HS-27A (cell line): ENCODE results near the gene EFCC1.

ENCODE experiments used
- DNase-seq: peaks from one replicate; pipeline ENCODE4 v3.0.0-alpha.2; 2012; ENCODE audit warnings: low read depth, missing footprints

EFCC1 gene

GRCh38 chr3:129001101-129001805 lies at the start of gene EFCC1:
EFCC1 (plus strand) TSS chr3:129001304; CDS start chr3:129001629, 325 bp downstream.
- no peak for DNase-seq

- DNase-seq: no peak
Observed at GRCh38 chr3:128956440-128956839, 44.7 kb upstream of the EFCC1 start.

GRCh38 chr3:128965280-128965679 lies 35.8 kb upstream of the EFCC1 start:
- no peak for DNase-seq

GRCh38 chr3:128965818-128966217 lies 35.3 kb upstream of the EFCC1 start:
- no peak for DNase-seq

GRCh38 chr3:128967748-128968355 lies 33.3 kb upstream of the EFCC1 start:
- no peak for DNase-seq

- DNase-seq: peak; percentile 12
Observed at GRCh38 chr3:128969993-128970739, 30.9 kb upstream of the EFCC1 start.

GRCh38 chr3:128970740-128971047 lies 30.4 kb upstream of the EFCC1 start:
- no peak for DNase-seq

- DNase-seq: no peak
Observed at GRCh38 chr3:128971421-128972100, 29.5 kb upstream of the EFCC1 start.

- no peak for DNase-seq
Observed at GRCh38 chr3:128973988-128974564, 27.0 kb upstream of the EFCC1 start.

- DNase-seq: no peak
Observed at GRCh38 chr3:128975276-128975675, 25.8 kb upstream of the EFCC1 start.

- DNase-seq: no peak
Observed at GRCh38 chr3:128983293-128984069, 17.6 kb upstream of the EFCC1 start.

GRCh38 chr3:128984596-128984995 lies 16.5 kb upstream of the EFCC1 start:
- DNase-seq: no peak

GRCh38 chr3:128987302-128988100 lies 13.6 kb upstream of the EFCC1 start:
- no peak for DNase-seq

GRCh38 chr3:128988286-128988685 lies 12.8 kb upstream of the EFCC1 start:
- no peak for DNase-seq

GRCh38 chr3:128991355-128991895 lies 9.7 kb upstream of the EFCC1 start:
- DNase-seq: no peak

GRCh38 chr3:128992926-128993460 lies 8.1 kb upstream of the EFCC1 start:
- DNase-seq: no peak

GRCh38 chr3:128993461-128994172 lies 7.5 kb upstream of the EFCC1 start, which contains the start of gene CFAP92:
CFAP92 (minus strand) TSS chr3:128994076; CDS start chr3:128993304, 772 bp downstream.
- no peak for DNase-seq

GRCh38 chr3:128994173-128994512 lies 7.0 kb upstream of the EFCC1 start:
- DNase-seq: no peak
